ENCODE data around the gene CYP3A5. TPM values are rescaled to one million over a fixed set of nuclear protein-coding genes. Genes with fewer than 3 reads are reported as not detected.

CYP3A5 gene
- 1.1 to 1.6 TPM (median 1.5 TPM) in 5 replicates for total RNA-seq (2022; extraction: Qiagen RNA extraction; ENCODE audit: low read depth)

GRCh38 chr7:99679400-99680191 lies at the start of gene CYP3A5:
CYP3A5 (minus strand) TSS chr7:99679996; CDS start chr7:99679896, 100 bp downstream.

GRCh38 chr7:99616359-99617191 lies 63.2 kb downstream of the CYP3A5 start, which contains the start of gene ZSCAN25:
ZSCAN25 (plus strand) TSS chr7:99616946; CDS start chr7:99619607, 2,661 bp downstream.

Other genes with a start within 250 kb of the CYP3A5 start
- 4.9 to 7.8 TPM (median 6.6 TPM) in 5 replicates for gene PTCD1, start 241.2 kb downstream of the CYP3A5 start, total RNA-seq (2022; extraction: Qiagen RNA extraction; ENCODE audit: low read depth)
- 34.5 to 45.3 TPM (median 44.5 TPM) in 5 replicates for gene CPSF4, start 241.1 kb downstream of the CYP3A5 start, total RNA-seq (2022; extraction: Qiagen RNA extraction; ENCODE audit: low read depth)
- gene ATP5MF, start 213.8 kb downstream of the CYP3A5 start, total RNA-seq (2022; extraction: Qiagen RNA extraction; ENCODE audit: low read depth), result 865 to 1,452 TPM (median 971 TPM) in 5 replicates
- 7.6 to 9.7 TPM (median 8.4 TPM) in 5 replicates for gene ZNF789, start 207.1 kb downstream of the CYP3A5 start, total RNA-seq (2022; extraction: Qiagen RNA extraction; ENCODE audit: low read depth)
- 17.6 to 20.7 TPM (median 18.7 TPM) in 5 replicates for gene ZNF394, start 179.7 kb downstream of the CYP3A5 start, total RNA-seq (2022; extraction: Qiagen RNA extraction; ENCODE audit: low read depth)
- 9.0 to 10.8 TPM (median 9.3 TPM) in 5 replicates for gene ZKSCAN5, start 175.3 kb downstream of the CYP3A5 start, total RNA-seq (2022; extraction: Qiagen RNA extraction; ENCODE audit: low read depth)
- 4.2 to 8.0 TPM (median 6.6 TPM) in 5 replicates for gene FAM200A, start 127.9 kb downstream of the CYP3A5 start, total RNA-seq (2022; extraction: Qiagen RNA extraction; ENCODE audit: low read depth)
- gene ZNF655, start 121.4 kb downstream of the CYP3A5 start, total RNA-seq (2022; extraction: Qiagen RNA extraction; ENCODE audit: low read depth), result 47.4 to 59.2 TPM (median 58.5 TPM) in 5 replicates
- gene TMEM225B, start 81.7 kb downstream of the CYP3A5 start, total RNA-seq (2022; extraction: Qiagen RNA extraction; ENCODE audit: low read depth), result 0.59 to 0.94 TPM (median 0.87 TPM) in 5 replicates
- gene ZSCAN25, start 63.0 kb downstream of the CYP3A5 start, total RNA-seq (2022; extraction: Qiagen RNA extraction; ENCODE audit: low read depth), result 8.2 to 9.1 TPM (median 8.5 TPM) in 5 replicates
- not detected in 5 replicates for gene CYP3A7, start 55.2 kb upstream of the CYP3A5 start, total RNA-seq (2022; extraction: Qiagen RNA extraction; ENCODE audit: low read depth)
- gene CYP3A4, start 104.2 kb upstream of the CYP3A5 start, total RNA-seq (2022; extraction: Qiagen RNA extraction; ENCODE audit: low read depth), result 0.10 TPM in 1 of 5 replicates, not detected in the others
- not detected in 5 replicates for gene CYP3A43, start 148.0 kb upstream of the CYP3A5 start, total RNA-seq (2022; extraction: Qiagen RNA extraction; ENCODE audit: low read depth)
- not detected in 5 replicates for gene OR2AE1, start 197.0 kb upstream of the CYP3A5 start, total RNA-seq (2022; extraction: Qiagen RNA extraction; ENCODE audit: low read depth)
- gene TRIM4, start 239.5 kb upstream of the CYP3A5 start, total RNA-seq (2022; extraction: Qiagen RNA extraction; ENCODE audit: low read depth), result 20.5 to 27.9 TPM (median 26.3 TPM) in 5 replicates
- 0.14 to 0.31 TPM (median 0.21 TPM) in 4 of 5 replicates, not detected in the other for gene GJC3, start 249.6 kb upstream of the CYP3A5 start, total RNA-seq (2022; extraction: Qiagen RNA extraction; ENCODE audit: low read depth)

All from A549 treated with RU486 at 1 μM for 4 hours (cell line).